GM18502 (cell line): ENCODE data around the gene LRRC59.
"Not testable (repeated sequence)": the region's sequence is repeated elsewhere in the genome, so short reads cannot be mapped to it uniquely, and the experiment has no call there.

Source experiments
- ATAC-seq: cut with Tn5 transposase; IDR thresholded peaks from one replicate; pipeline ENCODE4 v1.9.1; 2021; ENCODE audit warnings: mild to moderate bottlenecking; ENCODE audit not compliant: unreplicated experiment, poor library complexity

Gene LRRC59

GRCh38 chr17:50348522-50349242, 48.6 kb downstream of the LRRC59 start:
- ATAC-seq, result no peak

- ATAC-seq, result no peak
Observed at GRCh38 chr17:50347894-50348291, 49.4 kb downstream of the LRRC59 start.

GRCh38 chr17:50347117-50347893, 50.0 kb downstream of the LRRC59 start:
- ATAC-seq, result no peak

GRCh38 chr17:50346313-50347116, 50.8 kb downstream of the LRRC59 start:
- ATAC-seq, result peak; percentile 56

- peak; percentile 75 for ATAC-seq
Observed at GRCh38 chr17:50345432-50346312, 51.7 kb downstream of the LRRC59 start, which contains the start of gene XYLT2. XYLT2 (plus strand) TSS chr17:50346126; CDS start chr17:50346141, 15 bp downstream.

- no peak for ATAC-seq
Observed at GRCh38 chr17:50344731-50345365, 52.5 kb downstream of the LRRC59 start.

- ATAC-seq, result no peak
Observed at GRCh38 chr17:50339381-50339780, 57.9 kb downstream of the LRRC59 start.

GRCh38 chr17:50338645-50339044, 58.7 kb downstream of the LRRC59 start:
- ATAC-seq, result no peak

- no peak for ATAC-seq
Observed at GRCh38 chr17:50337956-50338355, 59.4 kb downstream of the LRRC59 start.

- ATAC-seq, result not testable (repeated sequence)
Observed at GRCh38 chr17:50333291-50334057, 63.8 kb downstream of the LRRC59 start.

- ATAC-seq, result no peak
Observed at GRCh38 chr17:50332196-50332595, 65.1 kb downstream of the LRRC59 start.
